GM21717 (cell line): ENCODE measurements around the gene HHATL.

Experiments
- ATAC-seq: cut with Tn5 transposase; IDR thresholded peaks from one replicate; pipeline ENCODE4 v1.9.1; 2021; ENCODE audit warnings: mild to moderate bottlenecking, moderate library complexity; ENCODE audit not compliant: unreplicated experiment

Gene HHATL

GRCh38 chr3:42713747-42714146 is 11.1 kb upstream of the HHATL start:
- ATAC-seq: no peak

- no peak for ATAC-seq
Observed at GRCh38 chr3:42712688-42713372, 10.2 kb upstream of the HHATL start.

GRCh38 chr3:42712344-42712648 is 9.7 kb upstream of the HHATL start:
- ATAC-seq: no peak

GRCh38 chr3:42711491-42712343 is 9.1 kb upstream of the HHATL start:
- no peak for ATAC-seq

GRCh38 chr3:42710323-42711021 is 7.9 kb upstream of the HHATL start:
- ATAC-seq: no peak

- ATAC-seq: no peak
Observed at GRCh38 chr3:42709621-42710020, 7.0 kb upstream of the HHATL start.

- ATAC-seq: no peak
Observed at GRCh38 chr3:42708611-42709151, 6.1 kb upstream of the HHATL start.

GRCh38 chr3:42707620-42708355 is 5.2 kb upstream of the HHATL start:
- no peak for ATAC-seq

- no peak for ATAC-seq
Observed at GRCh38 chr3:42706721-42707619, 4.4 kb upstream of the HHATL start.

- ATAC-seq: no peak
Observed at GRCh38 chr3:42705962-42706585, 3.5 kb upstream of the HHATL start.

- ATAC-seq: no peak
Observed at GRCh38 chr3:42705058-42705767, 2.6 kb upstream of the HHATL start.

GRCh38 chr3:42704136-42704841 is 1.7 kb upstream of the HHATL start:
- ATAC-seq: no peak

GRCh38 chr3:42703695-42704025 is 1.1 kb upstream of the HHATL start:
- no peak for ATAC-seq

- no peak for ATAC-seq
Observed at GRCh38 chr3:42702982-42703694, 540 bp upstream of the HHATL start.

- ATAC-seq: no peak
Observed at GRCh38 chr3:42701371-42702065, 1.1 kb downstream of the HHATL start.

- ATAC-seq: no peak
Observed at GRCh38 chr3:42700366-42701288, 2.0 kb downstream of the HHATL start.
